Epithelial cell of proximal tubule (primary cell): ENCODE data around the gene RGS7. TPM values are rescaled to one million over a fixed set of nuclear protein-coding genes. Genes with fewer than 3 reads are reported as not detected.
"Not testable (repeated sequence)": the region's sequence is repeated elsewhere in the genome, so short reads cannot be mapped to it uniquely, and the experiment has no call there.

ENCODE experiments used
- DNase-seq: peaks from one replicate; pipeline ENCODE4 v3.0.0-alpha.2; 2011; ENCODE audit warnings: low read depth
- H3K4me3 ChIP-seq: 2 replicates; pipeline ENCODE4 v1.5.1; 2011; ENCODE audit warnings: low read depth, mild to moderate bottlenecking, low read length
- CTCF ChIP-seq: conservative IDR thresholded peaks from 2 replicates; pipeline ENCODE4 v1.5.1; 2012; ENCODE audit warnings: low read depth, mild to moderate bottlenecking, low read length
- total RNA-seq: library from RNA; depleted of rRNA; stranded (reverse); fragments of >200 nt; gene quantifications from 2 replicates; pipeline ENCODE4 v1.2.3, GENCODE V29; 2015

RGS7 gene
- total RNA-seq, 1 donor from 2014 or later: 0.06 TPM

GRCh38 chr1:240768979-240769378 lies 588.0 kb downstream of the RGS7 start:
- no peak for TF ChIP-seq CTCF
- no peak for DNase-seq
- no peak overlapping the region for H3K4me3 ChIP-seq

- no peak for DNase-seq
- no peak overlapping the region for H3K4me3 ChIP-seq
- no peak for TF ChIP-seq CTCF
Measured at GRCh38 chr1:240766831-240767230, 590.2 kb downstream of the RGS7 start.

GRCh38 chr1:240765732-240766363 lies 591.2 kb downstream of the RGS7 start:
- no peak for TF ChIP-seq CTCF
- no peak overlapping the region for H3K4me3 ChIP-seq
- DNase-seq: no peak

GRCh38 chr1:240763771-240764170 lies 593.2 kb downstream of the RGS7 start:
- no peak overlapping the region for H3K4me3 ChIP-seq
- no peak for TF ChIP-seq CTCF
- DNase-seq: no peak

GRCh38 chr1:240763095-240763494 lies 593.9 kb downstream of the RGS7 start:
- not testable (repeated sequence) for H3K4me3 ChIP-seq, DNase-seq

- not testable (repeated sequence) for DNase-seq, H3K4me3 ChIP-seq
Measured at GRCh38 chr1:240762471-240762987, 594.5 kb downstream of the RGS7 start.

- not testable (repeated sequence) for H3K4me3 ChIP-seq, DNase-seq
Measured at GRCh38 chr1:240758777-240759176, 598.2 kb downstream of the RGS7 start.

- no peak overlapping the region for H3K4me3 ChIP-seq
- DNase-seq: no peak
- no peak for TF ChIP-seq CTCF
Measured at GRCh38 chr1:240758296-240758695, 598.7 kb downstream of the RGS7 start.
